Activated CD4-positive, alpha-beta T cell treated with anti-CD3 and anti-CD28 coated beads for 4 hours (primary cell): ENCODE measurements around the gene SLC35E4.

Experiments
- DNase-seq, 2 donors: peaks; one replicate each; pipeline ENCODE4 v3.0.0-alpha.2; 2020

The SLC35E4 gene

DNA sequence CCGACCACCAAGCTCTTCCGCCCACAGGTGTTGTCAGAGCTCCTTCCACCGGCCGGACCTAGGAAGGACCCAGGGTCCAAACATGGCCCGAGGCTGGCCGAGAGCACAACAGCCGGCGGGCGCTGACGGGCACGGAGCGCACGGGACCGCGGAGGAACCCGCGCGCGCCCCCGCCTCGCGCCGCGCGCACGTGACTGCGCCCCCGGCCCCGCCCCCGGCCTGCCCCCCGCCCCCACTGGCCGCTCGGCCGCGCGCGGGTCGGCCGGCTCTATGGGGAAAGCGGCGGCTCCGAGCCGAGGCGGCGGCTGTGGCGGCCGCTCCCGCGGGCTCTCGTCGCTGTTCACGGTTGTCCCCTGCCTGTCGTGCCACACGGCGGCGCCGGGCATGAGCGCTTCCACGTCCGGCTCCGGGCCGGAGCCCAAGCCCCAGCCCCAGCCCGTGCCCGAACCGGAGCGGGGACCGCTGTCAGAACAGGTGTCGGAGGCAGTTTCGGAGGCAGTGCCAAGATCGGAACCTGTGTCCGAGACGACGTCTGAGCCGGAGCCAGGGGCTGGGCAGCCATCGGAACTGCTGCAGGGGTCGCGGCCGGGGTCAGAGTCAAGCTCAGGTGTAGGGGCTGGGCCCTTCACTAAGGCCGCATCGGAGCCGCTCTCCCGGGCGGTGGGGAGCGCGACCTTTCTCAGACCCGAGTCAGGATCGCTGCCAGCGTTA, 59.2 kb downstream of the SLC35E4 start, which contains the start of gene OSBP2:
Gene OSBP2 (plus strand): TSS at position 235 of the 711 bp plus-strand sequence. CDS start 36 bp downstream, at position 271.
- DNase-seq = peak; percentile 5 to 26

DNA sequence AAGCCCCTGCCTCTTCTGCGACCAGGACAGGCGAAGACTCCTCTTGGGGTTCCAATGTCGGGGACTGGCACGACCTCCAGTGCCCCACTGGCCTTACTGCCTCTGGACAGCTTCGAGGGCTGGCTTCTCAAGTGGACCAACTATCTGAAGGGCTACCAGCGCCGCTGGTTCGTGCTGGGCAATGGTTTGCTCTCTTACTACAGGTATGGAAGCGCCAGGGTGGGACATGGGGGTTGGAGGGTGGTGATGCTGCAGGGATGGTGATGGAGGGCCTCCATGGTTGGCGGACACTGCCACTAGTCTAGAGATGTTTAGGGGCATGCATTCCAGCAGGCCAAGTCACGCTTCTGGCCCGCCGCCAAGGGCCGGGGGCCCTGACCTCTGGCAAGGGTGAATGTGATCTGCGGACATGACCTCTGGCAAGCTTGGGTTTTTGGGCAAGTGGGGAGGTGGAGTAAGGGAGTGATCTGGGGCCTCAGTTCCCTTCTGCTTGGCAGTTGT, 59.8 kb downstream of the SLC35E4 start:
- DNase-seq = peak in 1 of 2 donors; percentile 2

DNA sequence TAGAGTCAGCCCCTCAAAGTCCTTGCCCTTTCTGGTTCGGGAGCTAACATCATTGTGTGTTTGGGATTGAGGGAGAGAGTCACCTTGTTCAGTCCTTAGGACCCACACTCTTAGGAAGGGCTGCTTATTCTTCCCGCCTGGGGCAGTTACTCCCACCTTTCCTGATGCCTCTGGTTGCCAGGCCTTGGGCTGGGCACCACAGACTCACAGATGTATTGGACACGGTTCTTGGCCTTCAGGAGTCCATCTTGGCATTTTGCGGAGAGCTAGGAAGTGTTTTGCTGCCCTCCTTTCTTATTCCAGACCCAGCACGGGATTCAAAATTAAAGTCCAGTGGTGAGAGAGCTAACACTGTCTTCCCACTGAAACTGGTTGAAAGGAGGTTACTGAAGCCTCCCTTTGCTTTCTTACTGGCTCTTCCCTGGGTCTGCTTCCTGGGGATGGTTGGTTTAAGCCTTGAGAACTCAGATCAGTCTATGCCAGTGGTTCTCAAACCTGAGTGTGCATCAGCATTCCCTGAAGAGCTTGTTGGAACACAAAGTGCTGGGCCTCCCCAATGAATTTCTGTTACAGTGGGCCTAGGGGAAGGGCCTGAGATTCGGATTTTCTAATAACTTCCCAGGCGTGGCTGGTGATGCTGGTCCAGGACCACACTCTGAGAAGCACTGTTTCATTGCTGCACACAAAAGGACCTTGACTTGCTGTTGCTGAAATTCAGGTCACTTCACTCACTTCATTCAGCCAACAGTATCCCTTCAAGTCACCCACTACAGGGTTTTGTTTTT, 60.5 kb downstream of the SLC35E4 start:
- DNase-seq = no peak
